ES-I3 (cell line): ENCODE measurements around the gene IL23R.

ENCODE experiments used
- H3K36me3 ChIP-seq: 2 replicates; pipeline ENCODE4 v1.6.1; 2013; ENCODE audit warnings: mild to moderate bottlenecking, low read length, control low read depth, moderate library complexity; ENCODE audit not compliant: insufficient read depth
- H3K4me1 ChIP-seq: 2 replicates; pipeline ENCODE4 v1.6.1; 2013; ENCODE audit warnings: mild to moderate bottlenecking, control low read depth, low read length; ENCODE audit not compliant: insufficient read depth
- H3K9ac ChIP-seq: 2 replicates; pipeline ENCODE4 v1.6.1; 2013; ENCODE audit warnings: low read depth, mild to moderate bottlenecking, low read length, moderate library complexity
- H3K9me3 ChIP-seq: 2 replicates; pipeline ENCODE4 v1.6.1; 2013; ENCODE audit warnings: mild to moderate bottlenecking, low read length, moderate library complexity; ENCODE audit not compliant: control insufficient read depth, insufficient read depth

The IL23R gene

GRCh38 chr1:67264152-67264551 lies 97.9 kb downstream of the IL23R start:
- Histone ChIP-seq H3K9me3 (no peaks in the 10 kb centered on the region), H3K9ac (no peak overlapping the region), H3K36me3 (no peaks in the 10 kb centered on the region), H3K4me1 (peaks cover 11% of the 10 kb centered on the region; the same call in 1 of the 2 replicates)

GRCh38 chr1:67264899-67265298 lies 98.6 kb downstream of the IL23R start:
- Histone ChIP-seq H3K4me1 (peaks cover 11% of the 10 kb centered on the region; the same call in 1 of the 2 replicates), H3K36me3 (no peaks in the 10 kb centered on the region), H3K9ac (no peak overlapping the region), H3K9me3 (no peaks in the 10 kb centered on the region)

GRCh38 chr1:67269061-67269460 lies 102.8 kb downstream of the IL23R start:
- H3K36me3 ChIP-seq = no peaks in the 10 kb centered on the region
- no peaks in the 10 kb centered on the region; the same call in none of the 2 replicates for H3K9me3 ChIP-seq
- no peaks in the 10 kb centered on the region for H3K4me1 ChIP-seq
- no peak overlapping the region for H3K9ac ChIP-seq

- Histone ChIP-seq H3K9ac (no peak overlapping the region), H3K36me3 (no peaks in the 10 kb centered on the region)
These were observed 104.3 kb downstream of the IL23R start for GRCh38 chr1:67270541-67270940.

GRCh38 chr1:67273591-67273990 lies 107.3 kb downstream of the IL23R start:
- Histone ChIP-seq H3K36me3 (no peaks in the 10 kb centered on the region), H3K9me3 (no peaks in the 10 kb centered on the region; the same call in none of the 2 replicates), H3K4me1 (no peaks in the 10 kb centered on the region), H3K9ac (no peak overlapping the region)

More at GRCh38 chr1:67270541-67270940, 104.3 kb downstream of the IL23R start:
- no peaks in the 10 kb centered on the region; the same call in none of the 2 replicates for H3K9me3 ChIP-seq
- H3K4me1 ChIP-seq = no peaks in the 10 kb centered on the region

- no peaks in the 10 kb centered on the region for H3K4me1 ChIP-seq
- H3K36me3 ChIP-seq = no peaks in the 10 kb centered on the region
- no peaks in the 10 kb centered on the region; the same call in none of the 2 replicates for H3K9me3 ChIP-seq
- no peak overlapping the region for H3K9ac ChIP-seq
These were observed 108.5 kb downstream of the IL23R start for GRCh38 chr1:67274623-67275325.

GRCh38 chr1:67280696-67281095 lies 114.4 kb downstream of the IL23R start:
- Histone ChIP-seq H3K36me3 (no peaks in the 10 kb centered on the region), H3K4me1 (no peaks in the 10 kb centered on the region), H3K9ac (no peak overlapping the region), H3K9me3 (no peaks in the 10 kb centered on the region)

GRCh38 chr1:67281244-67281643 lies 115.0 kb downstream of the IL23R start:
- H3K36me3 ChIP-seq = no peaks in the 10 kb centered on the region

GRCh38 chr1:67285780-67286488 lies 119.7 kb downstream of the IL23R start:
- Histone ChIP-seq H3K9ac (no peak overlapping the region), H3K4me1 (no peaks in the 10 kb centered on the region), H3K36me3 (no peaks in the 10 kb centered on the region), H3K9me3 (peaks cover 5% of the 10 kb centered on the region; the same call in 1 of the 2 replicates)

More at GRCh38 chr1:67281244-67281643, 115.0 kb downstream of the IL23R start:
- H3K9ac ChIP-seq = no peak overlapping the region
- no peaks in the 10 kb centered on the region for H3K4me1 ChIP-seq
- no peaks in the 10 kb centered on the region for H3K9me3 ChIP-seq

- Histone ChIP-seq H3K4me1 (no peaks in the 10 kb centered on the region), H3K9ac (no peak overlapping the region), H3K36me3 (no peaks in the 10 kb centered on the region), H3K9me3 (peaks cover 6% of the 10 kb centered on the region; the same call in 1 of the 2 replicates)
These were observed 124.0 kb downstream of the IL23R start for GRCh38 chr1:67290236-67290635.

GRCh38 chr1:67294836-67295617 lies 128.8 kb downstream of the IL23R start:
- H3K9me3 ChIP-seq = peaks cover 6% of the 10 kb centered on the region; the same call in 1 of the 2 replicates
- H3K4me1 ChIP-seq = no peaks in the 10 kb centered on the region

GRCh38 chr1:67298762-67299161 lies 132.5 kb downstream of the IL23R start:
- no peaks in the 10 kb centered on the region for H3K9me3 ChIP-seq
- H3K9ac ChIP-seq = no peak overlapping the region
- no peaks in the 10 kb centered on the region for H3K36me3 ChIP-seq
- H3K4me1 ChIP-seq = no peaks in the 10 kb centered on the region

More at GRCh38 chr1:67294836-67295617, 128.8 kb downstream of the IL23R start:
- H3K9ac ChIP-seq = no peak overlapping the region
- H3K36me3 ChIP-seq = no peaks in the 10 kb centered on the region

GRCh38 chr1:67299296-67299695 lies 133.0 kb downstream of the IL23R start:
- Histone ChIP-seq H3K9ac (no peak overlapping the region), H3K36me3 (no peaks in the 10 kb centered on the region), H3K9me3 (no peaks in the 10 kb centered on the region), H3K4me1 (no peaks in the 10 kb centered on the region)

GRCh38 chr1:67300561-67300960 lies 134.3 kb downstream of the IL23R start:
- Histone ChIP-seq H3K4me1 (no peaks in the 10 kb centered on the region), H3K36me3 (no peaks in the 10 kb centered on the region), H3K9ac (no peak overlapping the region), H3K9me3 (no peaks in the 10 kb centered on the region; the same call in 1 of the 2 replicates)
